SK-N-SH (cell line): Measurements from ENCODE around the gene AGBL1. TPM values are rescaled to one million over a fixed set of nuclear protein-coding genes. Genes with fewer than 3 reads are reported as not detected.

Experiments used
- CTCF ChIA-PET: fragments of 300-600, 350-600 bp; formaldehyde crosslinking; extraction: SDS; loops from one replicate; lab custom pipeline; 2021; lab: Yijun Ruan, JAX
- POLR2A ChIA-PET: fragments of 350-600 bp; sonication (Branson Sonifier 250); formaldehyde crosslinking; extraction: SDS; loops from one replicate; lab custom pipeline; 2020; ENCODE audit warnings: antibody characterized with exemption, inconsistent platforms; lab: Yijun Ruan, JAX
- DNase-seq: peaks from one replicate; pipeline ENCODE4 v3.0.0; 2012
- H2AFZ ChIP-seq: fragments of 200-600 bp; sonication (generic); 2 replicates; pipeline ENCODE4 v1.8.1; 2016; ENCODE audit warnings: antibody characterized with exemption, mild to moderate bottlenecking, low read depth
- H3F3A ChIP-seq: fragments of 200-600 bp; sonication (generic); replicated peaks from 2 replicates; pipeline ENCODE3; 2016; ENCODE audit warnings: antibody characterized with exemption, mild to moderate bottlenecking; ENCODE audit not compliant: insufficient read depth
- H3K27ac ChIP-seq, 2 experiments: fragments of 200-500 bp in 1 of 2; fragments of 200-600 bp in 1 of 2; sonication (Bioruptor generic) in 1 of 2; sonication (generic), shearing (Covaris generic) in 1 of 2; 2 replicates each; pipeline versions ENCODE4 v1.5.1 to v1.6.1; 2014 to 2016; ENCODE audit warnings: low read depth in 2 of 2, inconsistent platforms in 1 of 2, low read length in 1 of 2, mild to moderate bottlenecking in 1 of 2, mixed read lengths in 1 of 2
- H3K27me3 ChIP-seq: fragments of 200-600 bp; sonication (generic), shearing (Covaris generic); 2 replicates; pipeline ENCODE4 v1.6.1; 2016; ENCODE audit warnings: mixed run types; ENCODE audit not compliant: insufficient read depth
- H3K36me3 ChIP-seq, 2 experiments: fragments of 200-500 bp in 1 of 2; fragments of 200-600 bp in 1 of 2; sonication (Bioruptor generic) in 1 of 2; sonication (generic) in 1 of 2; replicated peaks in 1 of 2; 2 replicates each; pipeline versions ENCODE3 to v1.5.1; 2014 to 2016; ENCODE audit warnings: low read length in 1 of 2, mild to moderate bottlenecking in 1 of 2; ENCODE audit not compliant: insufficient read depth in 2 of 2, control insufficient read depth in 1 of 2
- H3K4me1 ChIP-seq, 2 experiments: fragments of 200-500 bp in 1 of 2; fragments of 200-600 bp in 1 of 2; sonication (Bioruptor generic) in 1 of 2; sonication (generic), shearing (Covaris generic) in 1 of 2; 2 replicates each; pipeline versions ENCODE4 v1.5.1 to v1.6.1; 2014 to 2016; ENCODE audit warnings: low read depth in 1 of 2, low read length in 1 of 2, mixed run types in 1 of 2; ENCODE audit not compliant: insufficient read depth in 2 of 2, control insufficient read depth in 1 of 2
- H3K4me2 ChIP-seq: fragments of 200-600 bp; sonication (generic), shearing (Covaris generic); 2 replicates; pipeline ENCODE4 v1.6.1; 2017; ENCODE audit warnings: mixed run types
- H3K4me3 ChIP-seq, 2 experiments: fragments of 200-500 bp in 1 of 2; fragments of 200-600 bp in 1 of 2; sonication (Bioruptor generic) in 1 of 2; sonication (generic), shearing (Covaris generic) in 1 of 2; 2 replicates each; pipeline versions ENCODE4 v1.5.1 to v1.8.1; 2014 to 2016; ENCODE audit warnings: low read depth in 2 of 2, inconsistent platforms in 1 of 2, low read length in 1 of 2, mild to moderate bottlenecking in 1 of 2, mixed read lengths in 1 of 2, moderate library complexity in 1 of 2
- H3K79me2 ChIP-seq: fragments of 200-600 bp; sonication (generic); 2 replicates; pipeline ENCODE4 v1.8.1; 2017; ENCODE audit warnings: mild to moderate bottlenecking; ENCODE audit not compliant: insufficient read depth
- H3K9ac ChIP-seq: fragments of 200-600 bp; sonication (generic); 2 replicates; pipeline ENCODE4 v1.6.1; 2017; ENCODE audit warnings: mixed run types
- H3K9me2 ChIP-seq: fragments of 200-600 bp; sonication (generic); 2 replicates; pipeline ENCODE4 v1.6.1; 2017; ENCODE audit warnings: mixed run types
- H3K9me3 ChIP-seq: fragments of 200-600 bp; sonication (generic); 2 replicates; pipeline ENCODE4 v1.6.1; 2017; ENCODE audit warnings: mixed run types, mild to moderate bottlenecking, moderate library complexity
- H4K20me1 ChIP-seq: fragments of 200-600 bp; sonication (generic); 2 replicates; pipeline ENCODE4 v1.6.1; 2017; ENCODE audit warnings: mild to moderate bottlenecking, mixed run types; ENCODE audit not compliant: insufficient read depth
- CHD2 ChIP-seq: fragments of 150-350 bp; IDR thresholded peaks from 2 replicates; pipeline ENCODE4 v1.6.1; 2018; ENCODE audit warnings: low read length; ENCODE audit not compliant: partially characterized antibody
- FOSL2 ChIP-seq: IDR thresholded peaks from 2 replicates; pipeline ENCODE4 v1.4.0; 2012; ENCODE audit warnings: low read depth, mild to moderate bottlenecking, moderate library complexity, borderline replicate concordance
- FOXM1 ChIP-seq: IDR thresholded peaks from 2 replicates; pipeline ENCODE4 v1.4.0; 2012; ENCODE audit warnings: low read depth, mild to moderate bottlenecking
- GATA2 ChIP-seq: sonication (generic); formaldehyde crosslinking; IDR thresholded peaks from 2 replicates; pipeline ENCODE4 v1.5.0; 2020; ENCODE audit warnings: mild to moderate bottlenecking, missing genetic modification reagents
- MXI1 ChIP-seq: IDR thresholded peaks from 2 replicates; pipeline ENCODE4 v1.6.1; 2012; ENCODE audit warnings: mild to moderate bottlenecking, low read depth, low read length, improper control_type of control experiment
- NRF1 ChIP-seq: IDR thresholded peaks from 2 replicates; pipeline ENCODE4 v1.6.1; 2012; ENCODE audit warnings: low read depth, mild to moderate bottlenecking, low read length
- SMC3 ChIP-seq: IDR thresholded peaks from 2 replicates; pipeline ENCODE4 v1.6.1; 2012; ENCODE audit warnings: low read depth, low read length, improper control_type of control experiment
- TAF1 ChIP-seq: IDR thresholded peaks from 2 replicates; pipeline ENCODE4 v1.6.1; 2012; ENCODE audit warnings: low read depth, mild to moderate bottlenecking, low read length, moderate library complexity, borderline replicate concordance
- YY1 ChIP-seq: IDR thresholded peaks from 2 replicates; pipeline ENCODE4 v1.4.0; 2012; ENCODE audit warnings: low read depth, mild to moderate bottlenecking
- WGBS: methylation state at CpG from one replicate; pipeline ENCODE4 v1.1.6; 2017; ENCODE audit warnings: low lambda C conversion rate; 5-methylcytosine and 5-hydroxymethylcytosine counted together
- polyA plus RNA-seq, 3 experiments: library from polyadenylated mRNA; depleted of rRNA; stranded (reverse); fragments of >200 nt; gene quantifications; 2 replicates each; pipeline ENCODE4 v1.2.3, GENCODE V29; 2012
- TF ChIP-seq, protein P1 (sequence below): IDR thresholded peaks from 2 replicates; pipeline ENCODE4 v1.4.0; 2012; ENCODE audit warnings: low read depth
- TF ChIP-seq, protein P2 (sequence below): IDR thresholded peaks from 2 replicates; pipeline ENCODE4 v1.6.1; 2012; ENCODE audit warnings: mild to moderate bottlenecking, low read depth, low read length, moderate library complexity
- TF ChIP-seq, protein P3 (sequence below): fragments of 150-350 bp; IDR thresholded peaks from 2 replicates; pipeline ENCODE4 v1.6.1; 2016; ENCODE audit warnings: mild to moderate bottlenecking, low read depth, low read length
- TF ChIP-seq, protein P4 (sequence below): fragments of 150-350 bp; IDR thresholded peaks from 2 replicates; pipeline ENCODE4 v1.6.1; 2017; ENCODE audit warnings: antibody characterized with exemption, low read length, low read depth, borderline replicate concordance

Gene AGBL1
- polyA plus RNA-seq, 1 of the 3 experiments (the other 2 are of a cell fraction), result not detected

DNA sequence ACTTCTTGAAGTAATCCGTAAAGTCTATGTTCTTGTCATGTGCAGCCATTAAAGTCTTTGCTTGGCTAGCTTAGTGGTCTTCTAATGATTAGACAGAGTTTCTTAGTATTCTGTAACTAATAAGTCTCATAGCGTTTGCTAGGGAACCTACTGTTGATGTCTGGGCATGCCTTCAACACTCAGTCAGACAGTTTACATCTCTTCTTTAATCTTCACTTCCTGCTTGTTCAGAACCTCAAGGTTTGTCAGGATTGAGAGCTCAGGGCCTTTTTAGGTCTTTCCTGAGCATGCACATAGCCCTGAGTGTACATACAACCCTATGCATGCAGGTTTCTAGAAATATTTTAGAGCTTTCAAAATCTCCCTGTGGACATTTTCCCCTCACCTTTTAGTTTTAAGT, 426.3 kb downstream of the AGBL1 start:
- no peak overlapping the region for H2AFZ ChIP-seq
- H4K20me1 ChIP-seq, result no peaks in the 10 kb centered on the region
- ChIA-PET CTCF (no interaction called here), POLR2A (no interaction called here)
- no peaks in the 10 kb centered on the region for H3K36me3 ChIP-seq
- H3K4me3 ChIP-seq, result no peak overlapping the region
- 44% methylated on average over 2 of the region's 2 CpGs for WGBS
- no peaks in the 10 kb centered on the region for H3K4me1 ChIP-seq
- H3K79me2 ChIP-seq, result no peaks in the 10 kb centered on the region
- H3K9me3 ChIP-seq, result no peaks in the 10 kb centered on the region
- H3K27ac ChIP-seq, result no peak overlapping the region
- TF ChIP-seq TAF1 (no peak), GATA2 (CRISPR knock-in tag) (no peak), FOSL2 (no peak), FOXM1 (no peak), MXI1 (no peak), CHD2 (no peak)
- TF ChIP-seq, protein P1, sequence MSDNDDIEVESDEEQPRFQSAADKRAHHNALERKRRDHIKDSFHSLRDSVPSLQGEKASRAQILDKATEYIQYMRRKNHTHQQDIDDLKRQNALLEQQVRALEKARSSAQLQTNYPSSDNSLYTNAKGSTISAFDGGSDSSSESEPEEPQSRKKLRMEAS, result no peak
- TF ChIP-seq, protein P2, sequence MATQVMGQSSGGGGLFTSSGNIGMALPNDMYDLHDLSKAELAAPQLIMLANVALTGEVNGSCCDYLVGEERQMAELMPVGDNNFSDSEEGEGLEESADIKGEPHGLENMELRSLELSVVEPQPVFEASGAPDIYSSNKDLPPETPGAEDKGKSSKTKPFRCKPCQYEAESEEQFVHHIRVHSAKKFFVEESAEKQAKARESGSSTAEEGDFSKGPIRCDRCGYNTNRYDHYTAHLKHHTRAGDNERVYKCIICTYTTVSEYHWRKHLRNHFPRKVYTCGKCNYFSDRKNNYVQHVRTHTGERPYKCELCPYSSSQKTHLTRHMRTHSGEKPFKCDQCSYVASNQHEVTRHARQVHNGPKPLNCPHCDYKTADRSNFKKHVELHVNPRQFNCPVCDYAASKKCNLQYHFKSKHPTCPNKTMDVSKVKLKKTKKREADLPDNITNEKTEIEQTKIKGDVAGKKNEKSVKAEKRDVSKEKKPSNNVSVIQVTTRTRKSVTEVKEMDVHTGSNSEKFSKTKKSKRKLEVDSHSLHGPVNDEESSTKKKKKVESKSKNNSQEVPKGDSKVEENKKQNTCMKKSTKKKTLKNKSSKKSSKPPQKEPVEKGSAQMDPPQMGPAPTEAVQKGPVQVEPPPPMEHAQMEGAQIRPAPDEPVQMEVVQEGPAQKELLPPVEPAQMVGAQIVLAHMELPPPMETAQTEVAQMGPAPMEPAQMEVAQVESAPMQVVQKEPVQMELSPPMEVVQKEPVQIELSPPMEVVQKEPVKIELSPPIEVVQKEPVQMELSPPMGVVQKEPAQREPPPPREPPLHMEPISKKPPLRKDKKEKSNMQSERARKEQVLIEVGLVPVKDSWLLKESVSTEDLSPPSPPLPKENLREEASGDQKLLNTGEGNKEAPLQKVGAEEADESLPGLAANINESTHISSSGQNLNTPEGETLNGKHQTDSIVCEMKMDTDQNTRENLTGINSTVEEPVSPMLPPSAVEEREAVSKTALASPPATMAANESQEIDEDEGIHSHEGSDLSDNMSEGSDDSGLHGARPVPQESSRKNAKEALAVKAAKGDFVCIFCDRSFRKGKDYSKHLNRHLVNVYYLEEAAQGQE, result no peak
- TF ChIP-seq, protein P3, sequence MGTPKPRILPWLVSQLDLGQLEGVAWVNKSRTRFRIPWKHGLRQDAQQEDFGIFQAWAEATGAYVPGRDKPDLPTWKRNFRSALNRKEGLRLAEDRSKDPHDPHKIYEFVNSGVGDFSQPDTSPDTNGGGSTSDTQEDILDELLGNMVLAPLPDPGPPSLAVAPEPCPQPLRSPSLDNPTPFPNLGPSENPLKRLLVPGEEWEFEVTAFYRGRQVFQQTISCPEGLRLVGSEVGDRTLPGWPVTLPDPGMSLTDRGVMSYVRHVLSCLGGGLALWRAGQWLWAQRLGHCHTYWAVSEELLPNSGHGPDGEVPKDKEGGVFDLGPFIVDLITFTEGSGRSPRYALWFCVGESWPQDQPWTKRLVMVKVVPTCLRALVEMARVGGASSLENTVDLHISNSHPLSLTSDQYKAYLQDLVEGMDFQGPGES, result no peak
- TF ChIP-seq, protein P4, sequence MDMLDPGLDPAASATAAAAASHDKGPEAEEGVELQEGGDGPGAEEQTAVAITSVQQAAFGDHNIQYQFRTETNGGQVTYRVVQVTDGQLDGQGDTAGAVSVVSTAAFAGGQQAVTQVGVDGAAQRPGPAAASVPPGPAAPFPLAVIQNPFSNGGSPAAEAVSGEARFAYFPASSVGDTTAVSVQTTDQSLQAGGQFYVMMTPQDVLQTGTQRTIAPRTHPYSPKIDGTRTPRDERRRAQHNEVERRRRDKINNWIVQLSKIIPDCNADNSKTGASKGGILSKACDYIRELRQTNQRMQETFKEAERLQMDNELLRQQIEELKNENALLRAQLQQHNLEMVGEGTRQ, result no peak
- no peaks in the 10 kb centered on the region for H3K27me3 ChIP-seq
- H3F3A ChIP-seq, result no peaks in the 10 kb centered on the region
- H3K9me2 ChIP-seq, result no peaks in the 10 kb centered on the region
- DNase-seq, result no peak
- H3K9ac ChIP-seq, result no peak overlapping the region
- no peak overlapping the region for H3K4me2 ChIP-seq

DNA sequence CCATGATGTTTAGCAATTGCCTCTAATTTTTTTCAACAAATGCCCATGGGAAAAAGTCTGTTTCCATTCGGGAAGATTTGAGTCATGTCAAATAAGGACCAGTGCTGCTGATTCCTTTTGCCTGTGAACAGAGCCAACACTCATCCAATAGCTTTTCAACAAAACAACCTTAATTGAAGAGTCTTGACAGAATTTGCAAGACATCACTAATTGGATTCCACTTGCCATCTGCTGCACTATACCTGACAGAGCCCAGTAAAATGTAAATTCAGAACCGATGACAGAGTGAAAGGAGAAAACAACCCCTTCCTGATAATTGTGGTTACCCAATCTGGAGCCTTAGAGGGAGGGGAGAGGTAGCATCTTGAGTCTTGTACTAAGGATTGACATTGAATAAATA, 426.7 kb downstream of the AGBL1 start:
- H3K9me3 ChIP-seq, result no peaks in the 10 kb centered on the region
- 5% methylated on average over 2 of the region's 2 CpGs for WGBS
- no peak overlapping the region for H3K27ac ChIP-seq
- no peak overlapping the region for H3K4me2 ChIP-seq
- H3F3A ChIP-seq, result no peaks in the 10 kb centered on the region
- ChIA-PET CTCF (no interaction called here), POLR2A (no interaction called here)
- no peak for DNase-seq
- no peaks in the 10 kb centered on the region for H3K79me2 ChIP-seq
- TF ChIP-seq SMC3 (no peak), GATA2 (CRISPR knock-in tag) (no peak), YY1 (no peak), NRF1 (no peak)
- TF ChIP-seq, protein P3, result no peak
- TF ChIP-seq, all 33 proteins: peak for 0
- H3K9me2 ChIP-seq, result no peaks in the 10 kb centered on the region
- no peak overlapping the region for H3K4me3 ChIP-seq
- H3K9ac ChIP-seq, result no peak overlapping the region
- no peak overlapping the region for H2AFZ ChIP-seq
- no peaks in the 10 kb centered on the region for H3K36me3 ChIP-seq
- no peaks in the 10 kb centered on the region for H4K20me1 ChIP-seq
- no peaks in the 10 kb centered on the region for H3K27me3 ChIP-seq
- no peaks in the 10 kb centered on the region for H3K4me1 ChIP-seq
